Measurements from ENCODE around the gene TLCD3A.
"Not testable (repeated sequence)": the region's sequence is repeated elsewhere in the genome, so short reads cannot be mapped to it uniquely, and the experiment has no call there.

Gene TLCD3A

DNA sequence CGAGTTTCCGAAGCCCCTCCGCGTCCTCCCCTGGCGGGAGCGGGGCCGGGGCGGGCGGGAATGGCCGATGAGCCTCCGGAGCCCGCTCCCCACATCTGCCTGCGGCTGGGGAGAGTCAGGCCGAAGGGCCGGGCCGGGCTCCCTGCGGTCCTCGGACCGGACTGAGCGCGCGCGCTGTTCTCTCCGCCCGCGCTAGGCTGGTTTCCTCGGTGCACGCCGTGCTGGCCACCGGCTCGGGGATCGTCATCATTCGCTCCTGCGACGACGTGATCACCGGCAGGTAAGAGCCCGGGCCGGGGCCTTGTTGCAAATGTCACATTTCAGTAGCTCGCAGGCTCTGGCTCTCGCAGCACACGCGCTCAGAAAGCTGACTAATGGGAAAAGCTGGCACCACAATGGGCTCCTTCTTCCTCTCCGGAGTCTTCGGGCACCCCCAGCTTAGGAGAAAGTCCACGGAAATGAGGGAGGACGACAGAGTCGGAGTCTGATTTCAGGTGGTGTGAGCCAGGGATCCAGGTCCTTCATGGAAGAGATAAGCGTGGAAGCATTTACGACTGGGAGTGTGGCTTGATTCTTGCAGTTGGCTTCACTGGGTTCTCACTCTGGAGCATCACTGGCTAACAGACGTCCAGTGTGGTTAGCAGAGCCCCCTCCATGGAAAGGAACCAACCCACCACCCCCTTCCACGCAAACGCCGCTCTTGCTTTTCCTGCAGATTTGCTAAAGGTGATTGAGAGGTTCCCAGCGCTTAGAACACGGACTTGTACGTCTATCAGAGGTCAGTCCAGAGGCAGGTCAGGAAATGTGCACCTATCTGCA lies 715 bp downstream of the TLCD3A start:
- Mint-ChIP-seq H3K4me1 (no peaks in the 10 kb centered on the region), H3K27ac (peak overlapping the region; percentile 86), H3K9me3 (no peaks in the 10 kb centered on the region), H3K27me3 (peaks cover 2% of the 10 kb centered on the region), H3K36me3 (no peaks in the 10 kb centered on the region), H3K4me3 (peak overlapping the region; percentile 83)

DNA sequence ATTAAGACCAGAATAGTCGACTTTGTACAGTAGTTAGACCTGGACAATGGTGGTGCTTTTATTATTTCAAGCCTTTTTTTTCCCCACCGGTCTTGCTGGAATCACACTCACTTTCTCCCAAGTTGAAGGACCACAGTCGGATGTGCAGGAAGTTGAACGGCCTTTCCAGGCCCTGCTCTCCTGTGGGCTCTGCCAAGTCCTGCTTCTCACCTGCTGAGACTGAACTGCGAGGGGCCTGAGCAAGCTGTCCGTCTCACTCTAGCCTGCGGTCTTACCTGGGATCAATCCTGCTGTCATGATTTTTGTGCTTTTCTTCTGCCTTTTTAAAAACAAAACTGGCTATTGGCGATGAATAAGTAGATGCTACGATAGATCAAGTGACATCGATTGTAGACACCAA lies 1.3 kb downstream of the TLCD3A start:
- Mint-ChIP-seq H3K27me3 (peaks cover 2% of the 10 kb centered on the region), H3K36me3 (no peaks in the 10 kb centered on the region), H3K27ac (peak overlapping the region; percentile 4), H3K4me1 (no peaks in the 10 kb centered on the region), H3K9me3 (no peaks in the 10 kb centered on the region), H3K4me3 (peak overlapping the region; percentile 83)

DNA sequence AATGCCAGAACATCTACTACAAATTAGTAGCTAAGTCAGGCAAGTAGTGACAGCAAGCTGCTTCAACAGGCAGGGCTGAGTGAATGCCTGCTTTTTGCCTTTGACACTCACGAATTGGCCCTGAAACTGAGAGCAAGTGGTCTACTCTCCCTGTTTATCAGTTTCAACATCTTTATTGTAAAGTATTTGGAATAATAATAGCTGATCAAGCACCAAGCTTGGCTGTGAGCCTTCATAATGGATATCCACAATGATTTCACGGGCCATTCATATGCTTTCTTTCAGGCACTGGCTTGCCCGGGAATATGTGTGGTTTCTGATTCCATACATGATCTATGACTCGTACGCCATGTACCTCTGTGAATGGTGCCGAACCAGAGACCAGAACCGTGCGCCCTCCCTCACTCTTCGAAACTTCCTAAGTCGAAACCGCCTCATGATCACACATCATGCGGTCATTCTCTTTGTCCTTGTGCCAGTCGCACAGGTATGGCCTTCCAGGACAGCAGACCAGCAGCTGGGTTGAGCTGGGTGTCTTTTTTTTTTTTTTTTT lies 5.2 kb downstream of the TLCD3A start:
- Mint-ChIP-seq H3K9me3 (no peaks in the 10 kb centered on the region), H3K4me3 (no peak overlapping the region), H3K27me3 (no peaks in the 10 kb centered on the region), H3K4me1 (peaks cover 12% of the 10 kb centered on the region), H3K36me3 (no peaks in the 10 kb centered on the region), H3K27ac (no peak overlapping the region)

DNA sequence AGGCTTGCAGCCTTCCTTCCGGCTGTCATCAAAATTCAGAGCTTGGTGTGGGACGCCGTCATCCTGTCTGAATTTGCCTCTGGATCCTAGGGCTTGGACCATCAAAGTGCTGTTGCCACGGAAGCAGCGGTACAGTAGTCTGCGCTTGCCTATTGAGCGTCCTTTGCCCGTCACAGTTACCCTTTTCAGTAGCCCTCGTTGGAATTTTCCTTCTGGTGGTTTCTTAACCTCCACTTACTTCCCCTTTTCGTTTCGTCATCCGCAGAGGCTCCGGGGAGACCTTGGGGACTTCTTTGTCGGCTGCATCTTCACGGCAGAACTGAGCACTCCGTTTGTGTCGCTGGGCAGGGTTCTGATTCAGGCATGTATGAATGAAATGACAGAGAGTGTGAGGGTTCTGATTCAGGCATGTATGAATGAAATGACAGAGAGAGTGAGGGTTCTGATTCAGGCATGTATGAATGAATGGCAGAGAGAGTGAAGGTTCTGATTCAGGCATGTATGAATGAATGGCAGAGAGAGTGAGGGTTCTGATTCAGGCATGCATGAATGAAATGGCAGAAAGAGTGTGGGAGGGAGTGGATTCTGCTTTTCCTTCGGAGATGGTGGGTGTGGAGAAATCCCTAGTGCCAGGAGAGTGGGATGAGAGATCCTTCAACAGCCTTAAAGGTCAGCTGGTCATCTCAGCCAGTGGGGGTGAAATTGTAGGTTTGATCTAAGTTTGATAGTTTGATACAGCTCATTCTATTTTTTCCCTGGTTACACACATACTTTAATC lies 8.0 kb downstream of the TLCD3A start:
- Mint-ChIP-seq H3K27ac (no peak overlapping the region), H3K9me3 (no peaks in the 10 kb centered on the region), H3K36me3 (peaks cover 1% of the 10 kb centered on the region), H3K4me3 (peak overlapping the region; percentile 17), H3K27me3 (no peaks in the 10 kb centered on the region), H3K4me1 (peaks cover 26% of the 10 kb centered on the region)

DNA sequence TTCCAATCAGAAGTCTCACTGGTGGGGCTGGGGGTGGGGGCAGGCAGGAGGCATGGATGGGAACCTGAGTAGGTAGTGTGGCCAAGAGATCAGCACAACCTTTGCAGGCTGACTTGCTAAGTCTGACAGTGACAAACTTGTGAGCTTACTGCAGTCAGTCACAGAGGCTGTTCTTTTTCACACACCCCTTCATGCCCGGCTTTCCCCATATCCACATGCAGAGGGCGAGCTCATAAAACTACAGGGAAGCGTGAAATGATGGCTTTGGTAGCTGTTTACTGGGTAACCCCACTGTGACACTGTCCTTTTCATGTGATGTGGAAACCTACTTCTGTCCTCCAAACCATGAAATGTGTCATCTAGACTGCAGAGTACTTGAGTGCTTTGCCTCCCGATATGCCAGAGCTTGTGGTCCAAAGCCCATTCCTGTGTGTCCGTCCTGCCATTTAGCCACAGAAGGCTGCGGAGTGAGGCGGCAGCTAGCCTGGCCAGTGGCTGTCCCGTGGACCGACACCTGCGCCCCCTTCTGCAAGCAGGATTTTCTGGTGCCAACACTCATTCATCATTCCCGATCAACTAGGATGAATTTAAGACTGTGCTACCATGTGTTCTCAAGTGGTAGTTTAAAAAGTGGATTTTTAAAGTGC lies 9.9 kb downstream of the TLCD3A start:
- H3K36me3 Mint-ChIP-seq, result peaks cover 4% of the 10 kb centered on the region
- no peaks in the 10 kb centered on the region for H3K9me3 Mint-ChIP-seq
- H3K4me3 Mint-ChIP-seq, result no peak overlapping the region
- no peak overlapping the region for H3K27ac Mint-ChIP-seq
- no peaks in the 10 kb centered on the region for H3K27me3 Mint-ChIP-seq
- peaks cover 26% of the 10 kb centered on the region for H3K4me1 Mint-ChIP-seq

DNA sequence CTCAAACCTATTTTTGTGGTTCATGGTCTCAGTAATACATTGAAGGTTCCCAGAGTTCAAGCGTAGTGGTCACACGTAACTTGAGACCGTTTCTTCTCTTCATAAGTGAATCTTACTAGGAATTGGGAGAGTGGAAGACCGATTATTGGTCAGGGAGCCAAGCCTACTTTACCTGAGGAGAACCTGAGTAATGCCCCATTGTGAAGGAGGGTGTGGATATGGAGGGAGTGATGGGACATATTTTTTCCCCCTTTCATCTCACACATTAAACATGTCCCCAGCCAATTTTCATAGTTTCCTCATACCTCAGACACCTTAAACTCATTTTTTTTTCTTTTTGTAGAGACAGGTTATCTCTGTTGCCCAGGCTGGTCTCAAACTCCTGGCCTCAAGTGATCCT lies 10.7 kb downstream of the TLCD3A start:
- Mint-ChIP-seq H3K27me3 (no peaks in the 10 kb centered on the region), H3K9me3 (no peaks in the 10 kb centered on the region), H3K27ac (no peak overlapping the region), H3K4me1 (peaks cover 30% of the 10 kb centered on the region), H3K4me3 (no peak overlapping the region), H3K36me3 (peaks cover 8% of the 10 kb centered on the region)

DNA sequence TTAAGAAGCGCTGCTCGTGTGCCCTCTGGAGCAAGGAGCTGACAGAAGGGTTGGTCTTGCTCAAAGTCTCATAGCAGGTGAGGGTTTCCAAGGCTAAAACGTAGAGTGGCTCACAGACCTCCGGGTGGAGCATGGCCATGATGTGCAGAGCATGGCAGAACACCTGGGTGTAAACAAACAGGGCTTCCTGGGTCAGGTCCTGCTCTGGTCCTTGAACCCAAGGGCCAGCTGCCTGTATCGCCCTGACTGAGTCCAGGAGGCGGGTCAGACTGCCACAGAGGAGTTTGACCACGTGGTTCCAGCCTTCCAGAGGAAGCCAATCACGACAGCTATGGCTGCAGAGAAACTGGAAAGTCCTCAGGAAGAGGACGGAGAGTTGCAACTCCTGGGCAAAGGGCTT lies 12.5 kb downstream of the TLCD3A start:
- Mint-ChIP-seq H3K36me3 (peaks cover 11% of the 10 kb centered on the region), H3K27me3 (no peaks in the 10 kb centered on the region), H3K4me1 (peaks cover 43% of the 10 kb centered on the region), H3K27ac (no peak overlapping the region), H3K4me3 (no peak overlapping the region), H3K9me3 (no peaks in the 10 kb centered on the region)

DNA sequence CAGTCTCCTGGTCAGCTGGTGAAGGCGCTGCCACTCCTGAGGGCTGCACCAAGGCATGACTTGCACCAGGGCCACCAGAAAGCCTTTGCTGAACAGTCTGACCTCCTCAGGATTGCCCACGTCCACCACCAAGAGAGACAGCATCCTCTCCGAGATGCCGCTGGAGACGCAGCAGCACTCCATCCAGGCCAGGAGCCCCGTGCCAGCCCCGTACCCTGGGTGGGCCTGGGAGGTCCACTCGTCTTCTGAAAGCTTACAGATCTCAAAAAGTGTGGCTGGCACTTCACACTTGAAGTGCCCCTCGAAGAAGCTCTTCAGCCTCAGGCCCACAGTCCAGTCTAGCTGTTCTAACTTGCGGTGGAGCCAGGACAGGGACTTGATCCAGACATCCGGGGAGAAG lies 13.0 kb downstream of the TLCD3A start:
- H3K9me3 Mint-ChIP-seq, result no peaks in the 10 kb centered on the region
- peaks cover 11% of the 10 kb centered on the region for H3K36me3 Mint-ChIP-seq
- H3K4me1 Mint-ChIP-seq, result peaks cover 44% of the 10 kb centered on the region
- no peak overlapping the region for H3K4me3 Mint-ChIP-seq
- no peaks in the 10 kb centered on the region for H3K27me3 Mint-ChIP-seq
- H3K27ac Mint-ChIP-seq, result no peak overlapping the region

DNA sequence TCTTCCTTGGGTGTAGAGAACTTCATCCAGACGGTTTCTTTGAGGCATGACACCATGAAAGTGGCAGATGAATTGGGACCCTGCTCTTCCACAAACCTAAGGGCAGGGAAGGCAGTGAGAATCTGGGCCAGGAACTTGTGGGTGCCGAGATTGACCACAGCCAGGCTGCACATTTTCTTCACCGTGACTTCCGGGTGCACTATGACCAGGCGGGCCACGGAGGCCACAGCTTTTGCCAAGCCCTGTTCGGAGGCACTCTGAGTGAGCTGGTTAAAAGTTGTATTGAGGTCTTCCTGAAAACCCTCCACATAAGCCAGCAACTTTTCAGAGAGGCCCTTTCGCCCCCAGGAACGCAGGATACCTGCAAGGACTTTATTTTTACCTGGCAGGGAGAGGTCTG lies 13.8 kb downstream of the TLCD3A start:
- no peak overlapping the region for H3K27ac Mint-ChIP-seq
- H3K36me3 Mint-ChIP-seq, result peaks cover 11% of the 10 kb centered on the region
- H3K9me3 Mint-ChIP-seq, result no peaks in the 10 kb centered on the region
- peaks cover 45% of the 10 kb centered on the region for H3K4me1 Mint-ChIP-seq
- H3K27me3 Mint-ChIP-seq, result no peaks in the 10 kb centered on the region
- no peak overlapping the region for H3K4me3 Mint-ChIP-seq

DNA sequence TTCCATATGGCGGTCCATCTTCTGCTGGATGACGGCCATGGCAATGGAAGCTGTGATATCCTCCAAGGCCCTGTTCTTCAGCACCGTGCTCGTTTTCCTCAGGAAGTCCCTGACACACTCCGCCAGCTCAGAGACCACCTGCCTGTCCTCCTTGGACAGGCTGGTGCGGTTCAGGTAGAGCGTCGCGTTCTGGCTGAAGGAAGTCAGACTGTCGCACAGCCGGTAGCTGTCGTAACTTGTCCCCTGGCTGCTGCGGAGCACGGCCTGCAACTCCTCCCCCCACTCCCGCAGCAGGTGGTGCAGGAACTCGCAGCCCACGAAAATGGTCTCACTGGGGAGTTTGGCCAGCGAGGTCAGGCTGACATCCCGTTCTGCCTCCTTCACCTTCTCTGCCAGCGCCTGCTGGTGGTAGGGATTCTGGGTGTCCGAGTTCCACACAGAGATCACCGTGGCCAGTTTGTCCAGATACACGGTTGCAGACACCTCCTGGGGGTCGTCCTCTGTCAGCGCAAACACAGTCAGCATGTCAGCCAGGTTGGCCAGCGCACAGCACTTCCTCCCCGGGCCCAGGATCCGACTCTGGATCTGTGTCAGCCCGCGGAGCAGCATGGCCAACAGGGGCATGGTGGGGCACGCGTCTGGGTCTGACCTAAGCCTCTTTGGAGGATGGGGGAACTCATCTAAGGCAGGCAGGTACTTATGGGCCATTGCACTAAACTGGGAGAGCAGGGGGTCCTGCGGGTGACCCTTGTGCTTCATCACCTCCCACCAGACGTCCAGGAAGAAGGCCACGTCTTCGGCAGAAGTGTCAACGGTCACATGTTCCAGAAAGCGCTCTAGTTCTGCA lies 14.6 kb downstream of the TLCD3A start:
- H3K4me1 Mint-ChIP-seq, result peaks cover 47% of the 10 kb centered on the region
- H3K4me3 Mint-ChIP-seq, result no peak overlapping the region
- H3K36me3 Mint-ChIP-seq, result peaks cover 15% of the 10 kb centered on the region
- no peaks in the 10 kb centered on the region for H3K9me3 Mint-ChIP-seq
- no peaks in the 10 kb centered on the region for H3K27me3 Mint-ChIP-seq
- H3K27ac Mint-ChIP-seq, result no peak overlapping the region

DNA sequence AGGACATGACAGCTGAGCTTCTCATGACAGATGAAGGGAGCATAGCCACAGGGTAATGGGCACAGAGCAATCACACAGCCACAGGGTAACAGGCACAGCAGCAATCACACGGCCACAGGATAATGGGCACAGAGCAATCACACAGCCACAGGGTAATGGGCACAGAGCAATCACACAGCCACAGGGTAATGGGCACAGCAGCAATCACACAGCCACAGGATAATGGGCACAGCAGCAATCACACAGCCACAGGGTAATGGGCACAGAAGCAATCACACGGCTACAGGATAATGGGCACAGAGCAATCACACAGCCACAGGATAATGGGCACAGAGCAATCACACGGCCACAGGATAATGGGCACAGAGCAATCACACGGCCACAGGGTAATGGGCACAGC lies 16.2 kb downstream of the TLCD3A start:
- H3K4me1 Mint-ChIP-seq, result peaks cover 46% of the 10 kb centered on the region
- peak overlapping the region; percentile 53 for H3K4me3 Mint-ChIP-seq
- not testable (repeated sequence) for H3K27me3 Mint-ChIP-seq, H3K9me3 Mint-ChIP-seq, H3K27ac Mint-ChIP-seq
- peaks cover 15% of the 10 kb centered on the region for H3K36me3 Mint-ChIP-seq

DNA sequence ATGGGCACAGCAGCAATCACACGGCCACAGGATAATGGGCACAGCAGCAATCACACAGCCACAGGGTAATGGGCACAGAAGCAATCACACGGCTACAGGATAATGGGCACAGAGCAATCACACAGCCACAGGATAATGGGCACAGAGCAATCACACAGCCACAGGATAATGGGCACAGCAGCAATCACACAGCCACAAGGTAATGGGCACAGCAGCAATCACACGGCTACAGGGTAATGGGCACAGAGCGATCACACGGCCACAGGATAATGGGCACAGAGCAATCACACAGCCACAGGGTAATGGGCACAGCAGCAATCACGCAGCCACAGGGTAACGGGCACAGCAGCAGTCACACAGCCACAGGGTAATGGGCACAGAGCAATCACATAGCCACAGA lies 17.0 kb downstream of the TLCD3A start:
- Mint-ChIP-seq H3K4me3 (peak overlapping the region; percentile 98), H3K36me3 (peaks cover 14% of the 10 kb centered on the region), H3K27ac (peak overlapping the region; percentile 66), H3K4me1 (peaks cover 41% of the 10 kb centered on the region)
- not testable (repeated sequence) for H3K27me3 Mint-ChIP-seq, H3K9me3 Mint-ChIP-seq

DNA sequence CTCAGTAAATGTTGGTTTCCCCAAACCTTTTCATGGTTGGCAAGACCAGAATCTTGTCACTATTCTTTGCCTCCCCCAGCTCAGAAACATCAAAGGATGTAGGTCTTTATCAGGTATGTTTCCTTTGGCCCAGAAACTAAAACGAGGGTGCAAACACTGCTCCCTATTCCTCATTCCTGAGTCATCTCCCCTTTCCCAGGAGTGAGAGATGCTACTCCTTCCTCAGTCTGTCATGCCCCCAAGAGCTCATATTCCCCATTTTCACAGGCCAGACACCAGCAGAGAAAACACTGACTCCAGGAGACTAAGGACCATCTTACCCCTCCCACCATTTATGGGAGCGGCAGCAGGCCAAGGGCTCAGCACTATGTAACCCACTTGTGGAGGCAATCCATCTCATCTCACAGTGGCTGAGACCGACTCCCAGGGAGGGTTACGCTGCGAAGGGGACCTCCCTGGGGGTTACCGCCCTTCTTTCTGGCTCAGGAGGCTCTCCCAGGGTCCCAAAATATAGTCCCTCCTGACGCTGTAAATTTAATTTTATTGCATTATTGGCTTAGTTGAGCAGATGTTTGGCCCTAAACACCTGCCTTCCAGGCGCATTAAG lies 18.1 kb downstream of the TLCD3A start:
- H3K4me3 Mint-ChIP-seq, result peak overlapping the region; percentile 98
- H3K27me3 Mint-ChIP-seq, result no peaks in the 10 kb centered on the region
- H3K36me3 Mint-ChIP-seq, result peaks cover 13% of the 10 kb centered on the region
- peaks cover 39% of the 10 kb centered on the region for H3K4me1 Mint-ChIP-seq
- no peaks in the 10 kb centered on the region for H3K9me3 Mint-ChIP-seq
- H3K27ac Mint-ChIP-seq, result peak overlapping the region; percentile 85

DNA sequence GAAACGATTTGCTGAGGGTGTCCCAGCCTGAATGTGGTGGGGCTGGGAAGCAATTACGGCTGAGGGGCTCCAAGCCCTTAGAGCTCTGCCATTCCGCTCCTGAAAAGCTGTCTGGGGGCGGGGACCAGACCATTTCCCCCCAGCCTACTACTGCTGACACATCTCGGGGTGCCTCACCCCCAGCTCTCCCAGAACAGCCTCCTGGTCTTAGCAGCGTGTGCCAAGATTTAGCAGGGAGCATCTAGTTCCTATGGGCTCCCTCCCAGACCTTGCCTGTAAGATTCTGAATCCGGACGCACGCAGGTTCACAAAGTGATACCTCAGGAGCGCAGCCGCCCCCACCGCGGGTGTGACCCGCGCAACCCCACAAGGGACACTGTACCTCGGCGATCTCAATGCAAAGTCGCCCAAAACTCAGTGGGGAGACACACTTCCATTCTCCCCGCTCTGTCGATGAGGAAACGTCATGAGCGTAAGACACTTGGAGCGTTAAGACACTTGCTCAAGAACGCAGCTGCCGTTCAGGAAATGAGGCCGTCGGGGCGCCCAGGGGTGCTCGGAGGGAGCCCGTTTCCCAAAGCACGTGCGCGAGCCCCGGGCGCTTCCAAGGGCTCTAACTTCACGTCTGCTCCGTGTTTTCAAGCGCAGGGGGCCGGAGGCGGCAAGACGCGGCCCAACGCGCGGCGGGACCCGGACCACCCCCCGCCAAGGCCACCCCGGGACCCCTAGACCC lies 19.0 kb downstream of the TLCD3A start:
- H3K9me3 Mint-ChIP-seq, result no peaks in the 10 kb centered on the region
- H3K36me3 Mint-ChIP-seq, result peaks cover 11% of the 10 kb centered on the region
- no peaks in the 10 kb centered on the region for H3K27me3 Mint-ChIP-seq
- peak overlapping the region; percentile 98 for H3K27ac Mint-ChIP-seq
- H3K4me3 Mint-ChIP-seq, result peak overlapping the region; percentile 98
- H3K4me1 Mint-ChIP-seq, result peaks cover 39% of the 10 kb centered on the region

Measured in activated naive CD4-positive, alpha-beta T cell treated with anti-CD3 and anti-CD28 coated beads, Interleukin-2, amount 50 U/mL, for 24 hours (primary cell).